Fibroblast of peridontal ligament (primary cell): ENCODE results near the gene NUP43.
"Not testable (repeated sequence)": the region's sequence is repeated elsewhere in the genome, so short reads cannot be mapped to it uniquely, and the experiment has no call there.

Experiments
- DNase-seq: peaks from one replicate; pipeline ENCODE4 v3.0.0-alpha.2; 2010; ENCODE audit errors: extremely low read depth

Gene NUP43

GRCh38 chr6:149749082-149749593 lies 2.8 kb upstream of the NUP43 start:
- DNase-seq: not testable (repeated sequence)

- not testable (repeated sequence) for DNase-seq
Measured at GRCh38 chr6:149745252-149745651, 1.1 kb downstream of the NUP43 start.

- no peak for DNase-seq
Measured at GRCh38 chr6:149734915-149735314, 11.4 kb downstream of the NUP43 start.

GRCh38 chr6:149733089-149733720 lies 13.1 kb downstream of the NUP43 start:
- no peak for DNase-seq

GRCh38 chr6:149729824-149730223 lies 16.5 kb downstream of the NUP43 start:
- no peak for DNase-seq

- no peak for DNase-seq
Measured at GRCh38 chr6:149728499-149729234, 17.7 kb downstream of the NUP43 start.

GRCh38 chr6:149727793-149728498 lies 18.4 kb downstream of the NUP43 start:
- DNase-seq: no peak

- no peak for DNase-seq
Measured at GRCh38 chr6:149725785-149726184, 20.5 kb downstream of the NUP43 start.

- peak; percentile 87 for DNase-seq
Measured at GRCh38 chr6:149723771-149724417, 22.4 kb downstream of the NUP43 start.

- DNase-seq: no peak
Measured at GRCh38 chr6:149723262-149723661, 23.1 kb downstream of the NUP43 start.

GRCh38 chr6:149719531-149719930 lies 26.8 kb downstream of the NUP43 start:
- no peak for DNase-seq

- peak; percentile 81 for DNase-seq
Measured at GRCh38 chr6:149717588-149718458, 28.5 kb downstream of the NUP43 start, which contains the start of gene LATS1. Gene LATS1 (minus strand): TSS chr6:149718101. CDS start chr6:149702126, 15,975 bp downstream.

GRCh38 chr6:149717255-149717587 lies 29.1 kb downstream of the NUP43 start:
- DNase-seq: no peak

- peak; percentile 49 for DNase-seq
Measured at GRCh38 chr6:149716181-149716963, 30.0 kb downstream of the NUP43 start.

GRCh38 chr6:149714442-149714841 lies 31.9 kb downstream of the NUP43 start:
- no peak for DNase-seq

GRCh38 chr6:149711711-149712110 lies 34.6 kb downstream of the NUP43 start:
- DNase-seq: no peak

GRCh38 chr6:149701714-149702113 lies 44.6 kb downstream of the NUP43 start:
- DNase-seq: peak; percentile 83

- DNase-seq: no peak
Measured at GRCh38 chr6:149699150-149699549, 47.2 kb downstream of the NUP43 start.

- no peak for DNase-seq
Measured at GRCh38 chr6:149698175-149698574, 48.2 kb downstream of the NUP43 start.

GRCh38 chr6:149696901-149697300 lies 49.4 kb downstream of the NUP43 start:
- peak; percentile 66 for DNase-seq
